DOHH2 (cell line): ENCODE results near the gene UBE2F.

Experiments
- H3F3A ChIP-seq: fragments of 200-600 bp; sonication (generic), shearing (Covaris generic); 2 replicates; pipeline ENCODE4 v1.6.0; 2016; ENCODE audit warnings: antibody characterized with exemption, mild to moderate bottlenecking; ENCODE audit not compliant: control insufficient read depth, insufficient read depth
- H3K27ac ChIP-seq: fragments of 200-600 bp; sonication (generic); 2 replicates; pipeline ENCODE4 v1.5.1; 2014; ENCODE audit warnings: low read depth, mild to moderate bottlenecking, low read length, moderate library complexity
- H3K27me3 ChIP-seq: fragments of 200-600 bp; sonication (generic); 2 replicates; pipeline ENCODE4 v1.6.1; 2014; ENCODE audit warnings: mild to moderate bottlenecking, low read length, mixed read lengths; ENCODE audit not compliant: control insufficient read depth
- H3K36me3 ChIP-seq: fragments of 200-600 bp; sonication (generic); 2 replicates; pipeline ENCODE4 v1.6.1; 2014; ENCODE audit warnings: mild to moderate bottlenecking, low read length, moderate library complexity, mixed read lengths; ENCODE audit not compliant: control insufficient read depth
- H3K4me1 ChIP-seq: fragments of 200-600 bp; sonication (generic); 2 replicates; pipeline ENCODE4 v1.6.1; 2014; ENCODE audit warnings: mild to moderate bottlenecking, low read length, mixed read lengths; ENCODE audit not compliant: control insufficient read depth
- H3K4me2 ChIP-seq: fragments of 200-600 bp; sonication (generic); 2 replicates; pipeline ENCODE4 v1.6.0; 2014; ENCODE audit warnings: mild to moderate bottlenecking, low read length, moderate library complexity
- H3K4me3 ChIP-seq: fragments of 200-600 bp; sonication (generic); 2 replicates; pipeline ENCODE4 v1.5.1; 2014; ENCODE audit warnings: mild to moderate bottlenecking, low read length, mixed read lengths
- H3K79me2 ChIP-seq: fragments of 200-600 bp; sonication (generic); 2 replicates; pipeline ENCODE4 v1.6.1; 2014; ENCODE audit warnings: mild to moderate bottlenecking, low read length, mixed read lengths; ENCODE audit not compliant: control insufficient read depth
- H3K9me2 ChIP-seq: fragments of 200-600 bp; sonication (generic); replicated peaks from 2 replicates; pipeline ENCODE4 v1.6.1; 2014; ENCODE audit warnings: mild to moderate bottlenecking, low read length, mixed read lengths; ENCODE audit not compliant: control insufficient read depth
- H3K9me3 ChIP-seq: fragments of 200-600 bp; sonication (generic); 2 replicates; pipeline ENCODE4 v1.6.1; 2014; ENCODE audit warnings: antibody characterized with exemption, low read length, mixed read lengths; ENCODE audit not compliant: control insufficient read depth, insufficient read depth
- H4K20me1 ChIP-seq: fragments of 200-600 bp; sonication (generic); 2 replicates; pipeline ENCODE4 v1.6.0; 2014; ENCODE audit warnings: low read depth, mild to moderate bottlenecking, antibody characterized with exemption, low read length, moderate library complexity; ENCODE audit not compliant: control insufficient read depth, insufficient read depth
- CTCF ChIP-seq: fragments of 200-600 bp; sonication (generic); IDR thresholded peaks from one replicate; pipeline ENCODE4 v1.5.1; 2014; ENCODE audit warnings: antibody characterized with exemption, mild to moderate bottlenecking, low read depth, low read length; ENCODE audit not compliant: poor library complexity, severe bottlenecking
- EZH2phosphoT487 ChIP-seq: fragments of 200-600 bp; sonication (generic); IDR thresholded peaks from 2 replicates; pipeline ENCODE4 v1.6.1; 2017; ENCODE audit warnings: borderline replicate concordance, mild to moderate bottlenecking, antibody characterized with exemption, low read length, moderate library complexity, mixed read lengths

Gene UBE2F

GRCh38 chr2:237966565-237967462 lies at the start of gene UBE2F:
Gene UBE2F (plus strand): TSS chr2:237967014. CDS start chr2:237973108, 6,094 bp downstream.
- Histone ChIP-seq H3K27me3 (no peaks in the 10 kb centered on the region), H3K4me2 (peak within 1 kb of the TSS; percentile 97), H3K27ac (no peak within 1 kb of the TSS), H3K4me3 (peak within 1 kb of the TSS; percentile 80), H3K36me3 (peaks cover 4% of the 10 kb centered on the region; the same call in 1 of the 2 replicates), H3F3A (0 out of 2 replicates have a peak, but pooled peaks cover 4% of the 10 kb centered on the region), H3K9me3 (peaks cover 14% of the 10 kb centered on the region), H3K4me1 (peaks cover 23% of the 10 kb centered on the region), H3K9me2 (no peaks in the 10 kb centered on the region), H4K20me1 (0 out of 2 replicates have a peak, but pooled peaks cover 9% of the 10 kb centered on the region), H3K79me2 (peaks cover 42% of the 10 kb centered on the region)
- TF ChIP-seq CTCF = no peak

GRCh38 chr2:237917696-237918374 lies 49.0 kb upstream of the UBE2F start:
- H3K27me3 ChIP-seq = no peaks in the 10 kb centered on the region
- no peaks in the 10 kb centered on the region for H3K36me3 ChIP-seq
- H3K27ac ChIP-seq = no peak overlapping the region
- H3K4me3 ChIP-seq = no peak overlapping the region
- H3K9me3 ChIP-seq = no peaks in the 10 kb centered on the region
- no peaks in the 10 kb centered on the region for H3F3A ChIP-seq
- no peaks in the 10 kb centered on the region for H3K9me2 ChIP-seq
- TF ChIP-seq EZH2phosphoT487 = no peak
- TF ChIP-seq CTCF = no peak
- no peaks in the 10 kb centered on the region for H4K20me1 ChIP-seq
- no peaks in the 10 kb centered on the region for H3K79me2 ChIP-seq
- H3K4me2 ChIP-seq = no peak overlapping the region
- H3K4me1 ChIP-seq = peaks cover 15% of the 10 kb centered on the region

- TF ChIP-seq EZH2phosphoT487 = no peak
- no peak for TF ChIP-seq CTCF
- peak overlapping the region; percentile 31 for H3K4me3 ChIP-seq
- peaks cover 32% of the 10 kb centered on the region for H3K4me1 ChIP-seq
- H3K9me3 ChIP-seq = no peaks in the 10 kb centered on the region
- H3K9me2 ChIP-seq = no peaks in the 10 kb centered on the region
- 0 out of 2 replicates have a peak, but pooled peaks cover 3% of the 10 kb centered on the region for H3F3A ChIP-seq
- H3K79me2 ChIP-seq = no peaks in the 10 kb centered on the region
- H3K27ac ChIP-seq = peak overlapping the region; percentile 22; the same call in 1 of the 2 replicates
- H4K20me1 ChIP-seq = no peaks in the 10 kb centered on the region
- H3K36me3 ChIP-seq = no peaks in the 10 kb centered on the region
- H3K4me2 ChIP-seq = peak overlapping the region; percentile 54
- H3K27me3 ChIP-seq = no peaks in the 10 kb centered on the region
Observed at GRCh38 chr2:237919593-237919992, 47.2 kb upstream of the UBE2F start.
